Measurements from ENCODE around the gene OR13C3. TPM values are rescaled to one million over a fixed set of nuclear protein-coding genes. Genes with fewer than 3 reads are reported as not detected.

Gene OR13C3
- total RNA-seq, 3 donors from 2014 or later (not counting 1 experiment from before 2014, with no cell fraction given) = not detected

DNA sequence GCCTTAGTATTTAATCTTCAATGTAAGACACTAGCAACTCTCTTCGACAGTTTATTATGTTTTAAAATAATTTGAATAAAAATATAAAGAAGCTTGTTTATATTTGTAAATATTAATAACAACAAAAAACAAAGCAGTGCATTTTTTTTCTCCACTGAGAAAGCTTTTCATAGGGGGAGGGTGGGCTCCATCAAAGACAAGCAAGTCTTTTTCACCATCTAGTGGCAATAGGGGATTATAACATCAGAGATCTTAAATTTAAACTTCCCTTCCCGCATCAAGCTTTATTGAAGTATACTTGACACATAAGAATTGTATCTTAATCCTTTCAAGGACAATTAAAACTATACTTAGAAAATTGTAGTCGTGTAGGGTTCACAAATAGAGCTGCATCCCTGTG, 41.8 kb downstream of the OR13C3 start:
- WGBS (ENCODE audit: insufficient coverage) = 20% methylated on average over 1 of the region's 3 CpGs
- Mint-ChIP-seq H3K36me3 (no peaks in the 10 kb centered on the region), H3K4me1 (no peaks in the 10 kb centered on the region), H3K27ac (no peak overlapping the region), H3K27me3 (ENCODE audit: low read depth in 2 of 2) (no peaks in the 10 kb centered on the region), H3K9me3 (peaks cover 0 to 2% of the 10 kb centered on the region in 2 donors), H3K4me3 (no peak overlapping the region)
- no peaks in the 10 kb centered on the region for H3K36me3 ChIP-seq (ENCODE audit: control insufficient read depth, insufficient read depth, low read length)
- H3K4me3 ChIP-seq (ENCODE audit: low read length) = no peak overlapping the region
- intact Hi-C loops (cut with micrococcal nuclease) = no loop called here
- no peaks in the 10 kb centered on the region for H3K9me3 ChIP-seq (ENCODE audit: control insufficient read depth, insufficient read depth, low read length)
- TF ChIP-seq, protein P1, sequence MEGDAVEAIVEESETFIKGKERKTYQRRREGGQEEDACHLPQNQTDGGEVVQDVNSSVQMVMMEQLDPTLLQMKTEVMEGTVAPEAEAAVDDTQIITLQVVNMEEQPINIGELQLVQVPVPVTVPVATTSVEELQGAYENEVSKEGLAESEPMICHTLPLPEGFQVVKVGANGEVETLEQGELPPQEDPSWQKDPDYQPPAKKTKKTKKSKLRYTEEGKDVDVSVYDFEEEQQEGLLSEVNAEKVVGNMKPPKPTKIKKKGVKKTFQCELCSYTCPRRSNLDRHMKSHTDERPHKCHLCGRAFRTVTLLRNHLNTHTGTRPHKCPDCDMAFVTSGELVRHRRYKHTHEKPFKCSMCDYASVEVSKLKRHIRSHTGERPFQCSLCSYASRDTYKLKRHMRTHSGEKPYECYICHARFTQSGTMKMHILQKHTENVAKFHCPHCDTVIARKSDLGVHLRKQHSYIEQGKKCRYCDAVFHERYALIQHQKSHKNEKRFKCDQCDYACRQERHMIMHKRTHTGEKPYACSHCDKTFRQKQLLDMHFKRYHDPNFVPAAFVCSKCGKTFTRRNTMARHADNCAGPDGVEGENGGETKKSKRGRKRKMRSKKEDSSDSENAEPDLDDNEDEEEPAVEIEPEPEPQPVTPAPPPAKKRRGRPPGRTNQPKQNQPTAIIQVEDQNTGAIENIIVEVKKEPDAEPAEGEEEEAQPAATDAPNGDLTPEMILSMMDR (IDR thresholded peaks at IDR 0.05) = no peak
- no peaks in the 10 kb centered on the region for H3K27me3 ChIP-seq (ENCODE audit: control insufficient read depth, insufficient read depth, low read length)
- no peak overlapping the region for H3K27ac ChIP-seq (ENCODE audit: low read length)
- no peak for ATAC-seq
- no peak for DNase-seq
- H3K4me1 ChIP-seq (ENCODE audit: control insufficient read depth, insufficient read depth, low read length) = no peaks in the 10 kb centered on the region

Other genes starting within 250 kb of the OR13C3 start
- not detected for gene OR13F1, start 32.6 kb downstream of the OR13C3 start, total RNA-seq
- not detected for gene OR13C4, start 9.6 kb downstream of the OR13C3 start, total RNA-seq
- not detected for gene OR13C8, start 32.3 kb upstream of the OR13C3 start, total RNA-seq
- gene OR13C5, start 62.6 kb upstream of the OR13C3 start, total RNA-seq = not detected
- gene OR13C2, start 68.8 kb upstream of the OR13C3 start, total RNA-seq = not detected
- not detected for gene OR13C9, start 81.3 kb upstream of the OR13C3 start, total RNA-seq
- not detected for gene OR13D1, start 157.7 kb upstream of the OR13C3 start, total RNA-seq
- 10 to 100 TPM in 1 of 3 donors, 1 to 10 TPM in 2; 9.0 to 11.2 (median 9.8) TPM for gene NIPSNAP3A, start 210.8 kb upstream of the OR13C3 start, total RNA-seq
- gene NIPSNAP3B, start 227.3 kb upstream of the OR13C3 start, total RNA-seq = 1 to 10 TPM in 1 of 3 donors, under 1 TPM in 2; 0.78 to 1.1 (median 0.79) TPM

All from natural killer cell (primary cell).